K562 (cell line): ENCODE measurements around the gene ZNF749. TPM values are rescaled to one million over a fixed set of nuclear protein-coding genes. Genes with fewer than 3 reads are reported as not detected.

ENCODE experiments used
- BACH1 ChIP-seq: fragments of 200-800 bp; sonication (Bioruptor generic); IDR thresholded peaks from 2 replicates; pipeline ENCODE4 v1.6.1; 2016; ENCODE audit warnings: missing genetic modification characterization, missing compliant biosample characterization
- BMI1 ChIP-seq: fragments of 150-350 bp; IDR thresholded peaks from 2 replicates; pipeline ENCODE4 v1.6.1; 2014; ENCODE audit warnings: low read length
- CAMTA2 ChIP-seq: fragments of 250-450 bp; sonication (Bioruptor Pico); conservative IDR thresholded peaks from 2 replicates; pipeline ENCODE4 v1.5.1; 2022
- CEBPG ChIP-seq, 3 experiments: fragments of 200-800 bp in 1 of 3; sonication (Bioruptor generic) in 1 of 3; sonication (generic) in 1 of 3; formaldehyde crosslinking in 1 of 3; IDR thresholded peaks in 2 of 3; conservative IDR thresholded peaks in 1 of 3; 2 replicates each; pipeline versions ENCODE4 v1.6.1 to v1.8.0; 2016 to 2022; ENCODE audit warnings: missing compliant biosample characterization in 2 of 3, missing genetic modification characterization in 2 of 3, mild to moderate bottlenecking in 1 of 3, missing genetic modification reagents in 1 of 3
- CGGBP1 ChIP-seq: fragments of 250-450 bp; sonication (Bioruptor Pico); IDR thresholded peaks from 2 replicates; pipeline ENCODE4 v1.9.0; 2021; ENCODE audit warnings: mild to moderate bottlenecking
- CHD1 ChIP-seq: fragments of 200-600 bp; sonication (generic); IDR thresholded peaks from one replicate; pipeline ENCODE4 v1.6.1; 2012; ENCODE audit warnings: mild to moderate bottlenecking, moderate library complexity, low read length, inconsistent platforms
- E2F3 ChIP-seq: fragments of 250-450 bp; sonication (Bioruptor Pico); IDR thresholded peaks from 2 replicates; pipeline ENCODE4 v1.4.0; 2020; ENCODE audit warnings: mild to moderate bottlenecking
- E2F6 ChIP-seq, 2 experiments: IDR thresholded peaks; 2 replicates each; pipeline ENCODE4 v1.6.1; 2011; ENCODE audit warnings: borderline replicate concordance in 1 of 2, control low read depth in 1 of 2, low read depth in 1 of 2, low read length in 1 of 2, mild to moderate bottlenecking in 1 of 2, mixed read lengths in 1 of 2, moderate library complexity in 1 of 2; ENCODE audit not compliant: insufficient read depth in 1 of 2, insufficient read length in 1 of 2, poor library complexity in 1 of 2, severe bottlenecking in 1 of 2; ENCODE audit errors: extremely low read depth in 1 of 2
- EGR1 ChIP-seq: fragments of 450-650 bp; conservative IDR thresholded peaks from 2 replicates; pipeline ENCODE4 v1.6.1; 2017; ENCODE audit warnings: mild to moderate bottlenecking
- HDAC1 ChIP-seq, 2 experiments: fragments of 450-650 bp; IDR thresholded peaks; 2 replicates each; pipeline ENCODE4 v1.6.1; 2016 to 2017; ENCODE audit warnings: inconsistent platforms in 1 of 2, mild to moderate bottlenecking in 1 of 2, moderate library complexity in 1 of 2
- MLX ChIP-seq, 2 experiments: fragments of 450-650 bp in 1 of 2; sonication (generic) in 1 of 2; formaldehyde crosslinking; conservative IDR thresholded peaks; 2 replicates each; pipeline versions ENCODE4 v1.4.0 to v1.8.1; 2020 to 2022; ENCODE audit warnings: mild to moderate bottlenecking in 1 of 2, missing genetic modification reagents in 1 of 2
- MTA1 ChIP-seq: fragments of 450-650 bp; IDR thresholded peaks from 2 replicates; pipeline ENCODE4 v1.6.1; 2017; ENCODE audit warnings: borderline replicate concordance
- NR2C2 ChIP-seq, 2 experiments: fragments of 200-800 bp in 1 of 2; sonication (Bioruptor generic) in 1 of 2; sonication (generic) in 1 of 2; formaldehyde crosslinking in 1 of 2; IDR thresholded peaks; 2 replicates each; pipeline versions ENCODE4 v1.6.1 to v1.8.0; 2016 to 2022; ENCODE audit warnings: mild to moderate bottlenecking in 1 of 2, missing compliant biosample characterization in 1 of 2, missing genetic modification characterization in 1 of 2, missing genetic modification reagents in 1 of 2
- RBM15 ChIP-seq: fragments of 200-400 bp; formaldehyde crosslinking; IDR thresholded peaks from 2 replicates; pipeline ENCODE4 v1.6.1; 2018; ENCODE audit warnings: mild to moderate bottlenecking, low read length, moderate library complexity; ENCODE audit not compliant: insufficient read depth
- RHOXF2B ChIP-seq: fragments of 250-450 bp; sonication (Bioruptor Pico); conservative IDR thresholded peaks from 2 replicates; pipeline ENCODE4 v1.5.1; 2021
- SNRNP70 ChIP-seq: fragments of 200-400 bp; formaldehyde crosslinking; optimal IDR thresholded peaks from 2 replicates; pipeline ENCODE3; 2017; ENCODE audit warnings: low read depth, low read length
- TCF7L2 ChIP-seq: fragments of 150-350 bp; IDR thresholded peaks from 2 replicates; pipeline ENCODE4 v1.6.1; 2016; ENCODE audit warnings: low read depth, mild to moderate bottlenecking, low read length, moderate library complexity
- TGIF2 ChIP-seq: sonication (generic); formaldehyde crosslinking; IDR thresholded peaks from 2 replicates; pipeline ENCODE4 v1.8.1; 2022; ENCODE audit warnings: mild to moderate bottlenecking, missing genetic modification reagents, moderate library complexity
- ZNF217 ChIP-seq: sonication (generic); formaldehyde crosslinking; IDR thresholded peaks from 2 replicates; pipeline ENCODE4 v1.8.0; 2022; ENCODE audit warnings: mild to moderate bottlenecking, missing genetic modification reagents
- ZNF239 ChIP-seq: fragments of 250-450 bp; sonication (Bioruptor Pico); IDR thresholded peaks from 2 replicates; pipeline ENCODE4 v1.4.0; 2020; ENCODE audit warnings: mild to moderate bottlenecking
- ZNF512 ChIP-seq: IDR thresholded peaks from 2 replicates; pipeline ENCODE4 v1.6.1; 2016; ENCODE audit warnings: missing genetic modification characterization, missing compliant biosample characterization
- ZNF584 ChIP-seq: fragments of 200-800 bp; sonication (Bioruptor generic); IDR thresholded peaks from 2 replicates; pipeline ENCODE4 v1.6.1; 2016; ENCODE audit warnings: low read depth, mild to moderate bottlenecking, missing genetic modification characterization, missing compliant biosample characterization
- ZNF79 ChIP-seq: fragments of 250-450 bp; sonication (Bioruptor Pico); IDR thresholded peaks from 2 replicates; pipeline ENCODE4 v1.4.0; 2020; ENCODE audit warnings: low read depth, mild to moderate bottlenecking, moderate library complexity
- polyA plus RNA-seq, 8 experiments: library from polyadenylated mRNA; depleted of rRNA in 4 of 8; stranded (reverse) in 5 of 8; unstranded in 3 of 8; fragments of >200 nt; fragmentation: Nextera tagmentation in 2 of 8; fragmentation: Illumina TruSeq in 1 of 8; extraction: Ambion mirVana in 2 of 8; extraction: Trizol in 1 of 8; gene quantifications; 2 replicates each; pipeline versions ENCODE4 v1.2.1 to v1.2.3, GENCODE V29; 2011 to 2014; ENCODE audit warnings: inconsistent platforms in 1 of 8, missing spikeins in 1 of 8
- total RNA-seq, 7 experiments: library from RNA; depleted of rRNA in 6 of 7; stranded (reverse); fragments of >200 nt in 6 of 7; fragmentation: Illumina TruSeq in 2 of 7; extraction: Trizol in 2 of 7; gene quantifications; 2 replicates each; pipeline versions ENCODE4 v1.2.1 to v1.2.3, GENCODE V29; 2011 to 2021; ENCODE audit warnings: low replicate concordance in 1 of 7

Gene ZNF749
- total and polyA plus RNA-seq, 9 of the 15 experiments (the other 6 are each of a cell fraction or from before 2014, with no cell fraction given), result 5.3 to 33.2 (median 15.0) TPM

- TF ChIP-seq ZNF512 (tag) (no peak), CAMTA2 (CRISPR knock-in tag) (no peak), ZNF584 (CRISPR knock-in tag) (no peak), E2F6 (IDR thresholded peaks at IDR 0.05; ENCODE audit: borderline replicate concordance in 1 of 2, extremely low read depth in 1 of 2, insufficient read depth in 1 of 2, insufficient read length in 1 of 2, low read depth in 1 of 2, low read length in 1 of 2, poor library complexity in 1 of 2, severe bottlenecking in 1 of 2) (peak in 1 of 2 experiments; percentile 66), TGIF2 (CRISPR knock-in tag) (no peak), ZNF239 (CRISPR knock-in tag) (no peak), BACH1 (tag) (no peak), ZNF217 (no peak), MTA1 (no peak), TCF7L2 (no peak), CEBPG (CRISPR knock-in tag; IDR thresholded peaks at IDR 0.05) (no peak), CEBPG (tag; conservative IDR thresholded peaks at IDR 0.05 in 1 of 2, IDR thresholded peaks at IDR 0.05 in 1 of 2) (peak; percentile 42 to 64; a peak in 2 of 4 replicates), HDAC1 (IDR thresholded peaks at IDR 0.05) (no peak), MLX (CRISPR knock-in tag; conservative IDR thresholded peaks at IDR 0.05) (no peak), CGGBP1 (no peak), SNRNP70 (no peak), BMI1 (no peak), NR2C2 (CRISPR knock-in tag; IDR thresholded peaks at IDR 0.05) (no peak), NR2C2 (tag; IDR thresholded peaks at IDR 0.05) (peak; percentile 63; the same call in 1 of the 2 replicates), CHD1 (no peak), EGR1 (no peak), ZNF79 (CRISPR knock-in tag) (no peak), RHOXF2B (CRISPR knock-in tag) (no peak), RBM15 (no peak), E2F3 (no peak)
Observed at GRCh38 chr19:57477191-57478008, 42.3 kb downstream of the ZNF749 start, which contains the start of gene ZNF772 (continued).
